EL (cell line): ENCODE results near the gene COLEC11.

Experiments
- DNase-seq: peaks from one replicate; pipeline ENCODE4 v3.0.0-alpha.2; 2016

Gene COLEC11

GRCh38 chr2:3678212-3678611 is 83.3 kb downstream of the COLEC11 start:
- no peak for DNase-seq

- DNase-seq = no peak
Measured at GRCh38 chr2:3679180-3679579, 84.3 kb downstream of the COLEC11 start.

GRCh38 chr2:3679616-3680393 is 84.9 kb downstream of the COLEC11 start:
- no peak for DNase-seq

GRCh38 chr2:3680548-3681345 is 85.8 kb downstream of the COLEC11 start:
- DNase-seq = no peak

GRCh38 chr2:3681625-3682024 is 86.7 kb downstream of the COLEC11 start:
- no peak for DNase-seq

GRCh38 chr2:3682811-3683210 is 87.9 kb downstream of the COLEC11 start:
- no peak for DNase-seq

GRCh38 chr2:3683748-3684454 is 89.0 kb downstream of the COLEC11 start:
- DNase-seq = no peak

GRCh38 chr2:3689998-3690748 is 95.3 kb downstream of the COLEC11 start:
- no peak for DNase-seq

- DNase-seq = no peak
Measured at GRCh38 chr2:3692375-3692774, 97.5 kb downstream of the COLEC11 start.
